Loucy (cell line): ENCODE data around the gene SASH1.

Experiments
- CTCF ChIP-seq: fragments of 200-600 bp; sonication (generic); conservative IDR thresholded peaks from 2 replicates; pipeline ENCODE4 v1.5.1; 2014; ENCODE audit warnings: mild to moderate bottlenecking, antibody characterized with exemption, low read length
- EZH2phosphoT487 ChIP-seq: fragments of 200-600 bp; IDR thresholded peaks from 2 replicates; pipeline ENCODE4 v1.6.1; 2018; ENCODE audit warnings: antibody characterized with exemption, mild to moderate bottlenecking, moderate library complexity, borderline replicate concordance

DNA sequence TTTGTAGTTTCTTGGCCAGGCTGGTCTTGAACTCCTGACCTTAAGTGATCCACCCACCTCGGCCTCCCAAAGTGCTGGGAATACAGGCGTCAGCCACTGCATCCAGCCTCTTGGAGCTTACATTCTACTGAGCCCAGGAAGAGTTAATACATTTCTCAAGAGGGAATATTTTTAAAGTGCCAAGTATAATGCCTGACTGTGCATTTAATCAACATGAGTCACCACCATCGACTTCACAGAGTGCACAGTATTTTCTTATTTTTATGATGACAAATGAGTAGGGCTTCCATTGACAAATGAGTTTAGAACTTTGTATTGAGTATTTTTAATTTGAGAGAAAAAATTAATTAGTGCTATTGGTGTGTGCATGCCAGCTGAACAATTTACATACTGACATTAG is 72.2 kb downstream of the SASH1 start:
- TF ChIP-seq CTCF = no peak
- TF ChIP-seq EZH2phosphoT487 = no peak
